Measurements from ENCODE around the gene GALNT10. TPM values are rescaled to one million over a fixed set of nuclear protein-coding genes. Genes with fewer than 3 reads are reported as not detected.
A peak's percentile ranks its signal among the peaks of the same experiment; 100 is the strongest.

GALNT10 gene
- total and polyA plus RNA-seq, 9 of the 15 experiments (the other 6 are each of a cell fraction or from before 2014, with no cell fraction given), result 4.6 to 37.1 (median 13.3) TPM

- TF ChIP-seq CHAMP1 (IDR thresholded peaks at IDR 0.05) (no peak), CREB1 (IDR thresholded peaks at IDR 0.05) (no peak), CREB1 (CRISPR knock-in tag; IDR thresholded peaks at IDR 0.05) (no peak), SREBF1 (IDR thresholded peaks at IDR 0.05; ENCODE audit: borderline replicate concordance, low read depth, low read length) (no peak), ZNF274 (IDR thresholded peaks at IDR 0.05; ENCODE audit: borderline replicate concordance, low read depth, low read length) (no peak), CCAR2 (IDR thresholded peaks at IDR 0.05; ENCODE audit: low read depth, low read length) (no peak), NFATC3 (IDR thresholded peaks at IDR 0.05) (no peak), HEY1 (CRISPR knock-in tag; IDR thresholded peaks at IDR 0.05; ENCODE audit: borderline replicate concordance) (no peak), CSDE1 (IDR thresholded peaks at IDR 0.05) (no peak), ELF4 (CRISPR knock-in tag; IDR thresholded peaks at IDR 0.05) (no peak), BRD4 (IDR thresholded peaks at IDR 0.05) (no peak), HNRNPH1 (optimal IDR thresholded peaks at IDR 0.05; ENCODE audit: low read depth, low read length) (no peak), MCM3 (IDR thresholded peaks at IDR 0.05) (no peak), POLR2A (conservative IDR thresholded peaks at IDR 0.05) (no peak), TRIM24 (IDR thresholded peaks at IDR 0.05) (peak in 1 of 2 experiments; percentile 49; a peak in 1 of 4 replicates), MXI1 (IDR thresholded peaks at IDR 0.05; ENCODE audit: low read depth, low read length) (no peak), ZNF184 (CRISPR knock-in tag; IDR thresholded peaks at IDR 0.05) (no peak), MIER1 (IDR thresholded peaks at IDR 0.05; ENCODE audit: low read depth) (no peak), MCM7 (IDR thresholded peaks at IDR 0.05) (no peak), ZNF583 (CRISPR knock-in tag; IDR thresholded peaks at IDR 0.05) (no peak)
- TF ChIP-seq, protein P1, sequence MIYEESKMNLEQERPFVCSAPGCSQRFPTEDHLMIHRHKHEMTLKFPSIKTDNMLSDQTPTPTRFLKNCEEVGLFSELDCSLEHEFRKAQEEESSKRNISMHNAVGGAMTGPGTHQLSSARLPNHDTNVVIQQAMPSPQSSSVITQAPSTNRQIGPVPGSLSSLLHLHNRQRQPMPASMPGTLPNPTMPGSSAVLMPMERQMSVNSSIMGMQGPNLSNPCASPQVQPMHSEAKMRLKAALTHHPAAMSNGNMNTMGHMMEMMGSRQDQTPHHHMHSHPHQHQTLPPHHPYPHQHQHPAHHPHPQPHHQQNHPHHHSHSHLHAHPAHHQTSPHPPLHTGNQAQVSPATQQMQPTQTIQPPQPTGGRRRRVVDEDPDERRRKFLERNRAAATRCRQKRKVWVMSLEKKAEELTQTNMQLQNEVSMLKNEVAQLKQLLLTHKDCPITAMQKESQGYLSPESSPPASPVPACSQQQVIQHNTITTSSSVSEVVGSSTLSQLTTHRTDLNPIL (CRISPR knock-in tag; IDR thresholded peaks at IDR 0.05), result no peak
- TF ChIP-seq, protein P2, sequence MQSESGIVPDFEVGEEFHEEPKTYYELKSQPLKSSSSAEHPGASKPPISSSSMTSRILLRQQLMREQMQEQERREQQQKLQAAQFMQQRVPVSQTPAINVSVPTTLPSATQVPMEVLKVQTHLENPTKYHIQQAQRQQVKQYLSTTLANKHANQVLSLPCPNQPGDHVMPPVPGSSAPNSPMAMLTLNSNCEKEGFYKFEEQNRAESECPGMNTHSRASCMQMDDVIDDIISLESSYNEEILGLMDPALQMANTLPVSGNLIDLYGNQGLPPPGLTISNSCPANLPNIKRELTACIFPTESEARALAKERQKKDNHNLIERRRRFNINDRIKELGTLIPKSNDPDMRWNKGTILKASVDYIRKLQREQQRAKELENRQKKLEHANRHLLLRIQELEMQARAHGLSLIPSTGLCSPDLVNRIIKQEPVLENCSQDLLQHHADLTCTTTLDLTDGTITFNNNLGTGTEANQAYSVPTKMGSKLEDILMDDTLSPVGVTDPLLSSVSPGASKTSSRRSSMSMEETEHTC (IDR thresholded peaks at IDR 0.05), result no peak
- TF ChIP-seq, protein P3, sequence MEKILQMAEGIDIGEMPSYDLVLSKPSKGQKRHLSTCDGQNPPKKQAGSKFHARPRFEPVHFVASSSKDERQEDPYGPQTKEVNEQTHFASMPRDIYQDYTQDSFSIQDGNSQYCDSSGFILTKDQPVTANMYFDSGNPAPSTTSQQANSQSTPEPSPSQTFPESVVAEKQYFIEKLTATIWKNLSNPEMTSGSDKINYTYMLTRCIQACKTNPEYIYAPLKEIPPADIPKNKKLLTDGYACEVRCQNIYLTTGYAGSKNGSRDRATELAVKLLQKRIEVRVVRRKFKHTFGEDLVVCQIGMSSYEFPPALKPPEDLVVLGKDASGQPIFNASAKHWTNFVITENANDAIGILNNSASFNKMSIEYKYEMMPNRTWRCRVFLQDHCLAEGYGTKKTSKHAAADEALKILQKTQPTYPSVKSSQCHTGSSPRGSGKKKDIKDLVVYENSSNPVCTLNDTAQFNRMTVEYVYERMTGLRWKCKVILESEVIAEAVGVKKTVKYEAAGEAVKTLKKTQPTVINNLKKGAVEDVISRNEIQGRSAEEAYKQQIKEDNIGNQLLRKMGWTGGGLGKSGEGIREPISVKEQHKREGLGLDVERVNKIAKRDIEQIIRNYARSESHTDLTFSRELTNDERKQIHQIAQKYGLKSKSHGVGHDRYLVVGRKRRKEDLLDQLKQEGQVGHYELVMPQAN (IDR thresholded peaks at IDR 0.05; ENCODE audit: borderline replicate concordance), result no peak
- TF ChIP-seq, protein P4, sequence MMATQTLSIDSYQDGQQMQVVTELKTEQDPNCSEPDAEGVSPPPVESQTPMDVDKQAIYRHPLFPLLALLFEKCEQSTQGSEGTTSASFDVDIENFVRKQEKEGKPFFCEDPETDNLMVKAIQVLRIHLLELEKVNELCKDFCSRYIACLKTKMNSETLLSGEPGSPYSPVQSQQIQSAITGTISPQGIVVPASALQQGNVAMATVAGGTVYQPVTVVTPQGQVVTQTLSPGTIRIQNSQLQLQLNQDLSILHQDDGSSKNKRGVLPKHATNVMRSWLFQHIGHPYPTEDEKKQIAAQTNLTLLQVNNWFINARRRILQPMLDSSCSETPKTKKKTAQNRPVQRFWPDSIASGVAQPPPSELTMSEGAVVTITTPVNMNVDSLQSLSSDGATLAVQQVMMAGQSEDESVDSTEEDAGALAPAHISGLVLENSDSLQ (IDR thresholded peaks at IDR 0.05), result no peak
These were observed 274.6 kb downstream of the GALNT10 start (continued) for GRCh38 chr5:154465169-154465568.

Measured in K562 (cell line).